Measurements from ENCODE around the gene RGS3.

The RGS3 gene

DNA sequence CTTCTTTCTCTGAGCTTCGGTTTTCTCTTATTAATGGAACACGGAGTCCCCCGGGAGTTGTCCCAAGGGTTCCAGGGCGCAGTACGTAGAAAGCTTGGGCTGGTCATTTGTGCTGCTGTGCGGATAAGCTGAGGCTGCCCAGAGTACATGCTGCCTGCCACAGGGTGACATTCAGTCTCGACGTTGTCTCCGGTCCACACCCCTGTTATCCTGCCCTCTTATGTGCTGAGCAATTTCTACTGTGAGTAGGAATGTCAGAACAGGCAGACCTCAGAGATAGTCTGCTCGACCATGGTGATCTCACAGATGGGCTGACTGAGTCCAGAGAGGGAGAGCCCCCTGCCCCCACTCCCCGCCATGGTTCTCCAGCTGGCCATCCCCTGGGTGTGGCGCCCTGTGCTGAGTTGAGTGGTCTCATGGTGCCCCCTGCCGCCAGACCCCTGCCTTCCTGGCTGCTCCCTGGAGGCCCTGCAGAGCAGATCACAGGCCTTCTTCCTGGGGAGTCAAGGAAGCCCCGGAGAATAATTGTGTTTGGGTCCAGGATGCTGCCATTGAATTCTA, 124.0 kb downstream of the RGS3 start:
- Histone ChIP-seq H3K36me3 (replicated peaks; ENCODE audit: insufficient read depth, low read length) (no peaks in the 10 kb centered on the region), H3K9me3 (replicated peaks; ENCODE audit: insufficient read depth, low read length) (no peaks in the 10 kb centered on the region), H3K4me3 (ENCODE audit: low read length) (no peak overlapping the region), H3K27ac (ENCODE audit: low read length) (no peak overlapping the region), H2AFZ (ENCODE audit: low read length) (no peak overlapping the region), H3K9ac (ENCODE audit: low read length) (no peak overlapping the region), H3F3A (ENCODE audit: insufficient read depth, low read length) (peaks cover 8% of the 10 kb centered on the region), H3K27me3 (replicated peaks; ENCODE audit: insufficient read depth, low read length) (no peaks in the 10 kb centered on the region), H3K9me2 (replicated peaks; ENCODE audit: insufficient read depth, low read length) (no peaks in the 10 kb centered on the region), H4K20me1 (ENCODE audit: insufficient read depth, low read length) (no peaks in the 10 kb centered on the region), H3K4me2 (ENCODE audit: low read depth, low read length) (no peak overlapping the region), H3K4me1 (ENCODE audit: low read length) (peaks cover 11% of the 10 kb centered on the region), H3K79me2 (ENCODE audit: low read length) (no peaks in the 10 kb centered on the region; the same call in 1 of the 2 replicates)
- DNase-seq, result no peak
- TF ChIP-seq CTCF (IDR thresholded peaks at IDR 0.05; ENCODE audit: low read length) (no peak), EZH2phosphoT487 (IDR thresholded peaks at IDR 0.05; ENCODE audit: low read length) (no peak), EZH2 (optimal IDR thresholded peaks at IDR 0.05; ENCODE audit: low read depth, low read length) (no peak)

GRCh38 chr9:113588242-113588810, 124.8 kb downstream of the RGS3 start:
- Histone ChIP-seq H3K4me3 (ENCODE audit: low read length) (no peak overlapping the region), H3K9ac (ENCODE audit: low read length) (no peak overlapping the region), H4K20me1 (ENCODE audit: insufficient read depth, low read length) (no peaks in the 10 kb centered on the region), H3K9me2 (replicated peaks; ENCODE audit: insufficient read depth, low read length) (no peaks in the 10 kb centered on the region), H3K27me3 (replicated peaks; ENCODE audit: insufficient read depth, low read length) (no peaks in the 10 kb centered on the region), H3K9me3 (replicated peaks; ENCODE audit: insufficient read depth, low read length) (no peaks in the 10 kb centered on the region), H3K27ac (ENCODE audit: low read length) (no peak overlapping the region), H3K4me2 (ENCODE audit: low read depth, low read length) (no peak overlapping the region), H3F3A (ENCODE audit: insufficient read depth, low read length) (peaks cover under 1% of the 10 kb centered on the region; the same call in 1 of the 2 replicates), H3K36me3 (replicated peaks; ENCODE audit: insufficient read depth, low read length) (no peaks in the 10 kb centered on the region), H2AFZ (ENCODE audit: low read length) (no peak overlapping the region), H3K4me1 (ENCODE audit: low read length) (peaks cover 3% of the 10 kb centered on the region; the same call in 1 of the 2 replicates), H3K79me2 (ENCODE audit: low read length) (no peaks in the 10 kb centered on the region)
- TF ChIP-seq EZH2 (optimal IDR thresholded peaks at IDR 0.05; ENCODE audit: low read depth, low read length), result no peak
- DNase-seq, result no peak

DNA sequence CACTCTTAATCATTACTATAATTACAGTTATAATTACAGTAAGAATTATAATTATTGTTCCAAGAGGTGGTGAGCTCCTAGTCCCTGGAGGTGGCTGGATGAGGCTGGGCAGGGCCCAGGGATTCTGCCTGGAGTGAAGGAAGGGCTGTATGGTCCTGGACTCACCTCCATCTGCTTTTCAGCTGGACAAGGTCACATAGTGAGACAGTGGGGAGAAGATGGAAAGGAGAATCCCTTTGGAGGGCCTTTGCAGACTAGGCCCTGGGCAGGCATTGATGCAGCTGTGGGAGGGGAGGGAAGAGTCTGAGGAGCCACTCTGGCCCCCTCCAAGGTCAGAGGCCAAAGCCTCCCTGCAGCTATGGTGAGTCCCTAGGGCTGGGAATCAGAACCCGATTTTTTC, 125.4 kb downstream of the RGS3 start:
- no peaks in the 10 kb centered on the region for H3K9me3 ChIP-seq (replicated peaks; ENCODE audit: insufficient read depth, low read length)
- no peaks in the 10 kb centered on the region for H3K79me2 ChIP-seq (ENCODE audit: low read length)
- H3K4me1 ChIP-seq (ENCODE audit: low read length), result no peaks in the 10 kb centered on the region
- no peaks in the 10 kb centered on the region for H3K9me2 ChIP-seq (replicated peaks; ENCODE audit: insufficient read depth, low read length)
- DNase-seq, result no peak
- TF ChIP-seq CTCF (IDR thresholded peaks at IDR 0.05; ENCODE audit: low read length) (no peak), EZH2 (optimal IDR thresholded peaks at IDR 0.05; ENCODE audit: low read depth, low read length) (no peak), EZH2phosphoT487 (IDR thresholded peaks at IDR 0.05; ENCODE audit: low read length) (no peak)
- H3K4me3 ChIP-seq (ENCODE audit: low read length), result no peak overlapping the region
- H3K36me3 ChIP-seq (replicated peaks; ENCODE audit: insufficient read depth, low read length), result no peaks in the 10 kb centered on the region
- no peak overlapping the region for H3K9ac ChIP-seq (ENCODE audit: low read length)
- no peak overlapping the region for H3K27ac ChIP-seq (ENCODE audit: low read length)
- H3K4me2 ChIP-seq (ENCODE audit: low read depth, low read length), result no peak overlapping the region
- no peak overlapping the region for H2AFZ ChIP-seq (ENCODE audit: low read length)
- H4K20me1 ChIP-seq (ENCODE audit: insufficient read depth, low read length), result no peaks in the 10 kb centered on the region
- H3K27me3 ChIP-seq (replicated peaks; ENCODE audit: insufficient read depth, low read length), result no peaks in the 10 kb centered on the region
- H3F3A ChIP-seq (ENCODE audit: insufficient read depth, low read length), result no peaks in the 10 kb centered on the region

DNA sequence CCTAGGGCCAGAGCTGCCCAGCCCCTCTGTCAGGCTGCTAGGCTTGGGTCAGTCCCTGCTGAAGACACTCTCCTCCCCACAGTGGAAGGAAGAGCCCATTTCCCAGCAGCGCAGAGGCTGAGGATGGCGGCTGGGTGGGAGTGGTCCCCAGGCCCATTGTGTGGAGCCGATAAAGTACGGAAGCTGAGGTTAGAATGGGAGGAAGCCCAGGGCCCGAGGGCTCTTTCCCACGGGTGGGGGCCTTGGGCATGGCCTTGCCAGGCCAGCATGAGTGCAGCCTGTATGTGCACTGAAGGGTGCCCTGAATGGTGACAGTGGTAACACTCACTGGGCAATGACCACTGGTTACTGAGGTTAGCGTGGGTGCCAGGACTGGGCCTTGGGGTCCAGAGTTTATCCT, 125.9 kb downstream of the RGS3 start:
- Histone ChIP-seq H3K27me3 (replicated peaks; ENCODE audit: insufficient read depth, low read length) (no peaks in the 10 kb centered on the region), H2AFZ (ENCODE audit: low read length) (no peak overlapping the region), H3K9me3 (replicated peaks; ENCODE audit: insufficient read depth, low read length) (no peaks in the 10 kb centered on the region), H3K4me3 (ENCODE audit: low read length) (no peak overlapping the region), H3K36me3 (replicated peaks; ENCODE audit: insufficient read depth, low read length) (no peaks in the 10 kb centered on the region), H3K27ac (ENCODE audit: low read length) (no peak overlapping the region), H3K9me2 (replicated peaks; ENCODE audit: insufficient read depth, low read length) (no peaks in the 10 kb centered on the region), H4K20me1 (ENCODE audit: insufficient read depth, low read length) (no peaks in the 10 kb centered on the region), H3K9ac (ENCODE audit: low read length) (no peak overlapping the region), H3K4me1 (ENCODE audit: low read length) (no peaks in the 10 kb centered on the region), H3K79me2 (ENCODE audit: low read length) (no peaks in the 10 kb centered on the region), H3F3A (ENCODE audit: insufficient read depth, low read length) (no peaks in the 10 kb centered on the region), H3K4me2 (ENCODE audit: low read depth, low read length) (no peak overlapping the region)
- DNase-seq, result no peak
- TF ChIP-seq EZH2phosphoT487 (IDR thresholded peaks at IDR 0.05; ENCODE audit: low read length) (no peak), EZH2 (optimal IDR thresholded peaks at IDR 0.05; ENCODE audit: low read depth, low read length) (no peak), CTCF (IDR thresholded peaks at IDR 0.05; ENCODE audit: low read length) (no peak)

Data from MM.1S (cell line).